ENCODE data around the gene REM2.
A peak's percentile ranks its signal among the peaks of the same experiment; 100 is the strongest.
"Not testable (repeated sequence)": the region's sequence is repeated elsewhere in the genome, so short reads cannot be mapped to it uniquely, and the experiment has no call there.

The REM2 gene

DNA sequence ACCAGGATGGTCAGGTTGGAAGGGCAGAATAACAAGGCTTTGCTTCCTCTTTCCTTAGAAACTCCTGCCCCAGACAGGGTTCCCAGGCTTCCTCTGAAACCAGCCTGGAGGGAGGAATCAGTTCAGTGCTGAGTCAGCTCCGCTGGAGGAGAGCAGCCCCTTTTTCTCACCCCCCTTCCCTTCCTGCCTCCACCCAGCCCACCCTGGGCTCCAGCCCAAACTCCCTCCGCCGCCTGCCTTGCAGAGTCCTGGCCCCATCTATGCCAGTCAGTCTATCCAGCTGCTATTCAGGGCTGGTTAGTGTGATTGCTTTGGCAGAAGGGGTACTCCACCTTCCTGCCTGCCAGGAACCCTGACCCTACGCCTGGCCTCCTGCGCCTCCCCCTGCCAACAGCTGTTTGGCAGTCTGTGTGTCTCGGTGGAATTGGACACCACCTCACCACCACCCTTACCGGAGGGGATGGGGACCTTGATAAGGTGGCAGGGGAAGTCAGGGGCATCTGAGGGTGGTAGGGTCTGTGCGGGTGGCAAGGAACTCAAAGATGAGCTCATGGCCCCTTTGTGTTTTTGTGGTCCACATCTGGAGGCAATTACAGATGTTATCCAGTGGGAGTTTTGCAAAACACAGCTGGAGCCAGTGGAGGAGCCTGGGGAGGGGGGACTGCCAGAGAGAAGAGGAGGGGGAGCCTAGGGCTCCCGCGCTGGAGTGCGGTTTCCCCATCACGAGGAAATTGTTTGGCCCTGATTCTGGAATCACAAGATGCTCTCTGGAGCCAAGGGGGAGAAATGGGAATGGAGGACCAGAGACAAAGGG is 34.5 kb upstream of the REM2 start:
- peak; percentile 76 for DNase-seq (ENCODE audit: low spot score)

DNA sequence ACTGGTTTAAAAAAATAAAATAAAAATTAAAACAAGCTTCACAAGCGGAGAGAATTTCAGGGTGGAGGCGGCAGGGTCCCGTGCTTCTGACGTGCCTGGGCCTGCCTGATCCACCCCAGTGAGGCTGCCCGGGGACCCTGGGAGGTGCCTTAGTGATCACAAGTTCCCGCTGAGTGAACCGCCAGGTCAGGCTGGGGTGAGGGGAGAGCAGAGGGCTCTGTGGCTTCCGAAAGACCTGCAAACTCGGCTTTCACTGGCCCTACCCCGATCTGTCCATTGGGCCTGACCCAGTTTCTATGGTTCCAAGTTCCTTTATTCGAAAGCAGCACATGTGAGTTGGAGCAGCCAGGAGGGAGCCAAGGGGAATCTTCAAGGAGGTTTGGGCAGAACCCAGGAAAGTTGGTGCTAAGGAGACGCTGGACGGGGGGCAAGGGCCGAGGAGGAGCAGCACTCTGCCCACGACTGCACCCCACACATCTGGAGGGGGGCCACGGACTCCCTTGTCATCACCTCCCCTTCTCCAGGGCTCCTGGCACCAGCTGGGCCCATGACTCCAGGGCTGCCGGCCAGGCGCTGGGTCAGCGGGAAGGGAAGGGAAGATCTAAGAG is 33.7 kb upstream of the REM2 start:
- DNase-seq (ENCODE audit: low spot score), result peak; percentile 67

DNA sequence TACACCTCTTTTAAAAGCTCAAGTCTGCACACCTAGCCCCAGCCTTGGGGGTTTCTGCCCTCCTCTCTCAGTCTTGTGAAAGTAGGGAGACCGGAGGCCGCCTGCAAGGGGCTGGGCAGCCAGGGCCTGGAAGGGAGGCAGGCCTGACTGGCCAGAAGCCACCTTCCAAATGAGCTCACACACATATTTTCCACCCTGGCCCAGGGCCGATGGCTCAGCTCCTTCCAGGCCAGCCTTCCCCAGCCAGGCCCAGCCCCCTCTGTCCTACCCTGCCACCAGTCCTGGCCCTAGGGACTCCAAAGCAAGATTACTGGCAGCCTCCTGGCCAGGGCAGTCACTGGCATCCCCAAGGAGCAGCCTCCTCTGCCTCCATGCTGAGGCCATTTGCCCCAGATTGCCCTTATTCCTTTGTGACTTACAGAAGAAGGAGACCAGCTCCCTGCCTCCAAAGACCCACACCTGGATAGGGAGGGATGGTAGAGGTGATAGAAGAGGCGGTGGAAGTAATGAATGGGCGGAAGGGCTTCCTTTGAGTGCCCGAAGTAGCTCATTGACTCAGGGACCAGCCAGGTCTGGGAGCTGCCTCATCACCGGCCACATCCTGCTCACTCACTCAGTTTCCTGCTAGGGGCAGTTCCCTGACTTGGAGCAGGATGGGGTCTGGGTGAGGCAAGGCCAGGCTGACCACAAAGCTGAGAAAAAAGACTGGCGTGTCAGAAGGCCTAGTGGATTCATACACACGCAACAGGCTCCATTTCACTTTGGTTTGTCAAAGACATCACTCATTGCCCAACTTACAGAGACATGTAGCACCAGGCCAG is 31.9 kb upstream of the REM2 start:
- peak; percentile 55 for DNase-seq (ENCODE audit: low spot score)

DNA sequence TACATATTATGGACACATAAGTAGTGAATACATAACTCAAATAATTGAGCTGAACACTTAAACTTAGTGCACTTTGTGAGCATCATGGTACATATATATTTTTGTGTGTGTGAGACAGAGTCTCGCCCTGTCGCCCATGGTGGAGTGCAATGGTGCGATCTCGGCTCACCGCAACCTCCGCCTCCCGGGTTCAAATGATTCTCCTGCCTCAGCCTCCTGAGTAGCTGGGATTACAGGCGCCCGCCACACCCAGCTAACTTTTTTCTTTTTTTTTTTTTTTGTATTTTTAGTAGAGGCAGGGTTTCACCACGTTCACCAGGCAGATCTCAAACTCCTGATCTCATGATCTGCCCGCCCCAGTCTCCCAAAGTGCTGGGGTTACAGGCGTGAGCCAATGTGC is 30.8 kb upstream of the REM2 start:
- not testable (repeated sequence) for DNase-seq (ENCODE audit: low spot score)

DNA sequence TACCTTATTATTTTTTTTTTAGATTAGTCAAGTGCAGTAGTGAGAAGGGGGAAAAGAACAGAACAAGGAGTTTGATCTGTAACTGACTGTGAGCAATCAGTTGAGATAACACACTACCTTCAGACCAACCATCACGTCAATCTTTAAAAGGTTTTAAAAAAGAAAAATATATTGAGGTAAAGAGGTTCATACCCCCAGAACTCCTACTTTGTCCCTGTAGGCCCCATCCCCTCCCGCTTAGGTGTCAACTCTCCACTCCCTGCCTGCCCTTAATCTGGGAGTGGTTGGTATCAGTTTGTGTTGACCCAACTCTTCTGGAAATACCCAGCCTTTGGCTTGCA is 30.5 kb upstream of the REM2 start:
- DNase-seq (ENCODE audit: low spot score), result no peak

DNA sequence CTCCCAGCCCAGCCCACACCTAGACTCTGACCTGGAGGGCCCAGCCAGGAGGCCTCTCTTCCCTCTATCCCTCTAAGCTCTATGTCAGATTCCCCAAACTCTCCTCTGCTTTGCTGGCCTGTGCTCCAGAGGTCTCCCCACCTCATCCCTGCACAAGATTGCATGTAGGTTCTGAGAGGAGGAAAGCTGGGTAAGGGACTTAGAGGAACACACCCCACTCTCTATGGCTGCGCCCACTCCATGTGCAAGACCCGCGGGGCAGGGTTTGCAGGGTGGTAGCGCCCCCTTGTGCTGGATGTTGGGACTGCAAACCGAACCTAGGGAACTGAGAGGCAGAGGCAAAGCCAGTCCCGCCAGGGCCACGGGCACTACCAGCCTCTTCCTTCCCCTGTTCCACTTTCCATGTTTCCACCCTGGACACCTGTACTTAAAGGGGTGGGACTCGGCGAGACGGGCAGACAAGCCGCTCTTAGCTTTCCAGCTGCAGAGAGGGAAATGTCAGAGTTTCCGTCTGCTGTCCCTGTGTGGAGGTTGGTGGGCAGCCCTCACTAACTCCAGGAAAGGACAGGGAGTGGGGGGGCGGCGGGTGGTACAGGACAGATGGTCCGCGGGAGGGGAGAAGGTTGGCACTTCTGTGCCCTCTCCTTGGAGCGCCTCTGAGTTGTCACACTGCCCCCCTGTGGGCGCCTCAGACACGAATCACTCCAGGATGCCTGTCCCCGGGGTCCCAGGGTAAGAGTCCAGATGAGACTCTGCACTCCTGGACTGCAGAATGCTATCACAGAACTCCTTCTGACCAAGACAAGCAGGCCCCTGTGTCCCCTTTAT is 29.9 kb upstream of the REM2 start:
- DNase-seq (ENCODE audit: low spot score), result peak; percentile 80

DNA sequence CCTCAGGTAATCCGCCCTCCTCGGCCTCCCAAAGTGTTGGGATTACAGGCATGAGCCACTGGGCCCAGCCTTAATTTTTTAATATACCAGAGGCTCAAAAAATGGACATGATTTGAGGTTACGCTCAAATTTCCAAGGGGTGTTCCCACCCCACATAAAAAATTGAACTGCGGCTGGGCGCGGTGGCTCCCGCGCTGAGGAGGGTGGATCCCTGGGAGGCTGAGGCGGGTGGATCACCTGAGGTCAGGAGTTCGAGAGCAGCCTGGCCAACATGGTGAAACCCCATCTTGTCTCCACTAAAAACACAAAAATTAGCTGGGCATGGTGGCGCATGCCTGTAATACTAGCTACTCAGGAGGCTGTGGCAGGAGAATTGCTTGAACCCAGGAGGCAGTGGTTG is 28.7 kb upstream of the REM2 start:
- DNase-seq (ENCODE audit: low spot score), result not testable (repeated sequence)

DNA sequence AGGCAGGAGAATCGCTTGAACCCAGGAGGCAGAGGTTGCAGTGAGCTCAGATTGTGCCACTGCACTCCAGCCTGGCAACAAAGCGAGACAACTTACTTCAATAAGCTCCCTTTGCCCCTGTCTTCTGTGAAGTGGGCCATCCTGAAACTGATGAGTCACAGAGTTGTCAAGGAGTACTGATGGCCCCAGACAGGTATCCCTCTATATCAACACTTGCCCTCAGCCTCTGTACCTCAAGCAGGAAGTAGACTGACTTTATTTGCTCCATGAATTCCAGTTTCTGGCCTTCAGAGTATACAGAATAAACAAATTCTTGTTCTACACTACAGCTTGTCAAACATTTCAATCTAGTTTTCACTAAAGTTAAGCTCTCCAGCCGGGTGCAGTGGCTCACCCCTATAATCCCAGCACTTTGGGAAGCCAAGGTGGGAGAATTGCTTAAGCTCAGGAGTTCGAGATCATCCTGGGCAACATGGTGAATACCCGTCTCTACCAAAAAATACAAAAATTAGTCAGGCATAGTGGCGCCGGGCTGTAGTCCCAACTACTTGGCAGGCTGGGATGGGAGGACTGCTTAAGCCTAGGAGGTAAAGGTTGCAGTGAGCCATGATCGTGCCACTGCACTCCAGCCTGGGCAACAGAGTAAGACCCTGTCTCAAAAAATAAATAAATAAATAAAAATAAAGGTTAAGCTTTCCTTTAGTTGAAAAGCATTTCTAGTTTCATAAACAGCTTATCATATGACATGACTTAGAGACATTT is 27.9 kb upstream of the REM2 start:
- no peak for DNase-seq (ENCODE audit: low spot score)

DNA sequence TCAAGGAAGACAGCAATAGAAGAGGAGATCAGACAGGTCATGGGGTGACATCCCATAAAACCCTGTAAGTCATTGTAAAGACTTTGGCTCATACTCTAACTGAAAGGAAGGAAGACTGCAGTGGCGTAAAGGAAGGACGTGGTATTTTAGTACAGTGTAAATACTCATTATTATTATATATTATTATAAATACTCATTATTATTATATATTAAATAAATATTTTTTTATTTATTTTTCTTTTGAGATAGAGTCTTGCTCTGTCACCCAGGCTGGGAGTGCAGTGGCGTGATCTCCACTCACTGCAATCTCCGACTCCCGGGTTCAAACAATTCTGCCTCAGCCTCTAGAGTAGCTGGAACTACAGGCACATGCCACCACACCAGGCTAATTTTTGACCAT is 26.6 kb upstream of the REM2 start:
- DNase-seq (ENCODE audit: low spot score), result no peak

DNA sequence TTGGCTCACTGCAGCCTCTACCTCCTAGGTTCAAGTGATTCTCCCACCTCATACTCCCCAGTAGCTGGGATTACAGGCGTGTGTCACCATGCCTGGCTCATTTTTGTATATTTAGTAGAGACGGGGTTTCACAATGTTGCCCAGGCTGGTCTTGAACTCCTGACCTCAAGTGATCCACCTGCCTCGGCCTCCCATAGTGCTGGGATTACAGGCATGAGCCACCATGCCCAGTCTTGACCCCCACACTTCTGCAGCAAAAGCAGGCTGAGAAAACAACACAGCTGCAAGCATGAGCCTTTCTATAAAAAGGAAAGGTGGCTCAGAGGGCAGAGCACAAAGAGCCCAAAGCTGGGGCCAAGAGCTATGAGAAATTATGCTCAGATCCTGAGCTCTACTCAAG is 22.6 kb upstream of the REM2 start:
- not testable (repeated sequence) for DNase-seq (ENCODE audit: low spot score)

DNA sequence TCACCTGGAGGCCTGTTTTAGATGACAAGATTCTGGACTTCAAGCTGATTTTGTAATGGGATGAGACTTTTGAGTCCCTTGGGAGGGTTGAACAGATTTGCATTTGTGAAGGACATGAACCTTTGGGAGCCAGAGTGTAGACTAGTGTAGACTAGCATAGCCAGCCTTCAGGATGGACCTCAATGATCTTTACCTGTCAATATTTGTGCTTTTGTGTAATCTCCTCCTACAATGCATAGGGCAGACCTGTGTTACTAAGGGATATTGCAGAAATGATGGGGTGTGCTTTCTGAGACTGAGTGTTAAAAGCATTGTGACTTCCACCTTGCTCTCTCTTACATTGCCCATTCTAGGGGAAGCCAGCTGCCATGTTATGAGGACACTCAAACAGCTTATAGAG is 21.4 kb upstream of the REM2 start:
- DNase-seq (ENCODE audit: low spot score), result no peak

DNA sequence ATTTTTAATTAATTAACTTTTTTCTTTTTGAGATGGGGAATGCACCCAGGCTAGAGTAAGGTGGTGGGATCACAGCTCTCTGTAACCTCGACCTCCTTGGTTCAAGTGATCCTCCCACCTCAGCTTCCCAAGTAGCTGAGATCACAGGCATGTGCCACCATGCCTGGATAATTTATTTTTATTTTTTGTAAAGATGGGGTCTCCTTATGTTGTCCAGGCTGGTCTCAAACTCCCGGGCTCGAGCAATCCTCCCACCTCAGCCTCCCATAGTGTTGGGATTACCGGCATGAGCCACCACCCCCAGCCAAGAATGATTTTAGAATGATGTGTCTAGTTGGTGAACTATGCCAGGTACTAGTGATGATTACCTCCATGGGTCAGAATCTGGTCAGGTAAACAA is 18.0 kb upstream of the REM2 start:
- DNase-seq (ENCODE audit: low spot score), result no peak

DNA sequence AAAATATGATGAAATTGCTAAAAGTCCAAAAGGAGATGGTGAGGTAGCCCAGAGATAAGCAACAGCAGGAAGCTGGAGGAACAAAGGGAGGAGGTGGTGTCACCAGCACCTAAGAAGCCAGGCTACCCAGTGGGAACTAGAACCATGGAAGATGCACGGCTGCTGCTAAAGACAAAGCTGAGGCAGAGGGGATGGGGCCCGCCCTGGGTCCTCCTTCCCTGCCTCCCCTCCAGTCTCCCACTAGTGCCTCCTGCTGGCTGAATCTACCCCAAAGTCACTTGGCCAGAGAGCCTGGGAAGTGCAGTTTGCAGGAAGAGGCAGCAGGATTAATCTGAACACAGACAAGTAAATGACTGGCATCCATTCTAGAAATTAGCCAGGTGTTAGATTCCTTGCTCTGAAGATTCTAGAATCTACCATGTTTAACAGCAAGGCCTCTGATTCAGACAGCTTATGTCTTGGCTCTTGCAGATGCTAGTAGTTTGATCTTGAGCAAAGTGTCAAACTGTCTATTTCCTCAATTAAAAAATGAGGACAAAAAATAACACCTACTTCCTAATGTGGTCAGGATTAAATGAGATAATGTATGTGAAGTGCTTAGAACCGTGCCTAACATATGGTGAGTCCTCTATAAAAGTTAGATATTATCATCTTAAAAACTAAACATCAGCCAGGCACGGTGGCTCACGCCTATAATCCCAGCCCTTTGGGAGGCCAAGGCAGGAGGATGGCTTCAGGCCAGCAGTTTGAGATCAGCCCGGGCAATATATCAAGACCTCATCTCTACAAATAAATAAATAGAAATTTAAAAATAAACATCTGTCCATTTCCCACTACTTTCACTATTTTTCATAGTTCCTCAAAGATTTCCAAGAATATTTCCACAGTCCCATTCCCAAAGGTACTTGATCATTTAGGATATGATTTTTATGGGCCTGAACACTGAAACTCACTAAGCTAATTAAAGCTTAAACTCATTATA is 17.3 kb upstream of the REM2 start:
- no peak for DNase-seq (ENCODE audit: low spot score)

DNA sequence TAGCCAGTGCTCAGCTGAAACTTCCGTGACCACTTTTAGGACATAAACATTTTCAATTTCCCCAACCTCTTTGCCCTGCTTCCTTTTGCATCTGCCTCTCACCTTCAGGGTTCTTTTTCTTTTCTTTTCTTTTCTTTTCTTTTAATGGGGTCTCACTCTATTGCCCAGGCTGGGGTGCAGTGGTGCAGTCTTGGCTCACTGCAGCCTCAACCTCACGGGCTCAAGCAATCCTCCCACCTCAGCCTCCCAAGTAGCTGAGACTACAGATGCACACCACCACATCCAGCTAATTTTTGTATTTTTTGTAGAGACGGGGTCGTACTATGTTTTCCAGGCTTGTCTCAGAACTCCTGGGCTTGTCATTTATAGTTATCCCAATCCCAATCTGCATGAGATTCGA is 16.1 kb upstream of the REM2 start:
- DNase-seq (ENCODE audit: low spot score), result no peak

DNA sequence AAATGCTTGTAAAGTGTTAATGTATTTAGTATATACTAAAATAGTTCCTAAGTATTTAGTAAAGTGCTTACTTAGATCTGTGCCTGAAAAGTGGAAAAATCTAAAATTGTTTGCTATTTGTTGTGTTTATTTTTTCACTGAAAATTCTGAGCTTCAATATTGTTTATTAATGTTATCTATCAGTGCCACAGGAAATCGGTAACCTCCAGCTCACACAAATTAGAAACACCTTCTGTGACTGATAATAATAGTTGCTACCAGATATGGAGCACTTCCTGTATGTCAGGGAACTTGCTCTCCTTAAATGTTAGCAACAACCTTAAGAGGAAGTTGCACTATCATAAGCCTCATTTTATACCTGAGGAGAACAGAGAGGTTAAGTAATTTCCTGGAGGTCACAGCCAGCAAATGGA is 12.2 kb upstream of the REM2 start:
- DNase-seq (ENCODE audit: low spot score), result no peak

DNA sequence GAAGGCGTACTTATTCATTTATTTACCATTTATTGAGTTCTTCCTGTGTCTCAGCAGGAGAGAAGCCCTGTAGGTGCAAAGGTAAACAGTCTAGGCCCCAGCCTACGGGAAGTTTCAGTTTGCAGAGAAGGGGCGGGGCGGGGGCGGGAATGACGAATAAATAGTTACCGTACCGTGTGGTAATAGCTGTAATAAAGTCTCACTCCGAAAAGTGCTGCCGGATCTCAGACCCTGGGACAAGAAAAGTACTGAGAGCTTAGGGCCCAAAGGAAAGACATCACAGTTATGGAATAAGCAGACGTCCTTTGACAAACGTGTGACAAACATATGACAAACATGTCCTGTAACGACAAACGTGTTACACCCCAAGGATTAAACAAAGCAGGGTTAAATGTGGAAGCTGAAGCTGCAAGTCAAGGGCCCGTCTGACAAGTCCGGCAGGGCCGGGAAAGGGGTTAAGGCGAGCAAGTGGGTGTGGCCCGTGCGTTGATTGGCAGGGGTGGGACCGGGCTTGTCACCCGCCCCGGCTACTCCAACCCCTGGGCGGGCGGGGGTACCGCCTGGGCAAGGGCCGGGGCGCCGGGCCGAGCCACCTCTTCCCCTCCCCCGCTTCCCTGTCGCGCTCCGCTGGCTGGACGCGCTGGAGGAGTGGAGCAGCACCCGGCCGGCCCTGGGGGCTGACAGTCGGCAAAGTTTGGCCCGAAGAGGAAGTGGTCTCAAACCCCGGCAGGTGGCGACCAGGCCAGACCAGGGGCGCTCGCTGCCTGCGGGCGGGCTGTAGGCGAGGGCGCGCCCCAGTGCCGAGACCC is 11.6 kb upstream of the REM2 start, which contains the start of gene LRP10:
TSS of gene LRP10 (plus strand) at position 517 of the 809 bp plus-strand sequence. CDS start 564 bp downstream, outside the sequence.
- DNase-seq (ENCODE audit: low spot score), result peak; percentile 87

DNA sequence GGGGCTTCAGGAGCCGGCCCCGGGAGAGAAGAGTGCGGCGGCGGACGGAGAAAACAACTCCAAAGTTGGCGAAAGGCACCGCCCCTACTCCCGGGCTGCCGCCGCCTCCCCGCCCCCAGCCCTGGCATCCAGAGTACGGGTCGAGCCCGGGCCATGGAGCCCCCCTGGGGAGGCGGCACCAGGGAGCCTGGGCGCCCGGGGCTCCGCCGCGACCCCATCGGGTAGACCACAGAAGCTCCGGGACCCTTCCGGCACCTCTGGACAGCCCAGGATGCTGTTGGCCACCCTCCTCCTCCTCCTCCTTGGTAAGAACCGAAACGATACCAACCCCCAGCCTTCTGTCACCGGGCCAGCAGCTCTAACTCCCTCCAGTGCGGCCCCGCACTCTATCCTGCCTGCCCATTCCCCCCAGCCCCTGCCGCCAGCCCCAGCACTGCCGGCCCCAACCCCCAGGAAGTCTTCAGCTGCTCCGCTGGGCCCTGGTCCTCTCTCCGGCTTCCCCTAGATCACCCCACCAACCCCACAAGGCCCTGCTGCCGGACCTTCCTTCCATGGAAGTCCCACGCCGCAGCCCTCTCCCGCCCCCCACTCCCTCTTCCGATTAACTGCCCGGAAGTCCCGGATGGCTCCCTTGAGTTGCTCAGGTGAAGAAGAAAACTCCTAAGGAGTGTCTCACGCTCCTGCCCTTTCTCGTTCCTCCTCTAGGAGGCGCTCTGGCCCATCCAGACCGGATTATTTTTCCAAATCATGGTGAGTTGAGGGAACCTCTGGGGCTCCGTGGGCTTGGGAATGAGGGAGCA is 10.8 kb upstream of the REM2 start:
- peak; percentile 85 for DNase-seq (ENCODE audit: low spot score)

DNA sequence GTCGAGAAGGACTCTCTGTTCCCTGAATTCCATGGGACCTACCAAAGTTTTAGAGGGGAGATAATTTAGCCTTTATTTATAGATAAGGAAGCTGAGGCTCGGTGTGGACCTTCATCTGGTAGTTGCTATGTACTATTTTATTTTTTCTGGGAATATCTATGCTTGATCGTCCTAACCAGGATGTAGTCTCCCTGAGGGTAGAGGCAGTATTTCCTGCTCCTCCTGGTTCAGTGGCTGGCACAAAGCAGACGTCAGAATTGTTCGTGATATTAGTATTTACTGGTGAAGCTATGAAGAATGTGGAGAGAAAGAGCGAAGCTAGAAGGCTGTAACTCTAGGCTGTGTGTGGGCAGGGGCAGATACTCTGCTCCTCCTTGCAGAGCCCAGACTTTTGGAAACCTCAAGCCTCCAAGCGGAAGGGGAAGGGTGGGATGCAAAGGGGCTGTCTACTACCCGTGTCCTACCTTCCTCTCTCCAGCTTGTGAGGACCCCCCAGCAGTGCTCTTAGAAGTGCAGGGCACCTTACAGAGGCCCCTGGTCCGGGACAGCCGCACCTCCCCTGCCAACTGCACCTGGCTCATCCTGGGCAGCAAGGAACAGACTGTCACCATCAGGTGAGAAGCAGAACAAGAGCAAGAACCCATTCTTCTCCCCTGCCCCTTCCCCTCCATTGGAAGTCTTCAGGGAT is 10.0 kb upstream of the REM2 start:
- DNase-seq (ENCODE audit: low spot score), result no peak
